Epithelial cell of esophagus (primary cell): ENCODE measurements around the gene PBRM1.
A peak's percentile ranks its signal among the peaks of the same experiment; 100 is the strongest.

ENCODE experiments used
- DNase-seq: peaks from one replicate; pipeline ENCODE4 v3.0.0; 2010; ENCODE audit warnings: low read depth
- H3K4me3 ChIP-seq: 2 replicates; pipeline ENCODE4 v1.5.1; 2011; ENCODE audit warnings: mild to moderate bottlenecking, low read length, control low read depth
- CTCF ChIP-seq: IDR thresholded peaks from 2 replicates; pipeline ENCODE4 v1.5.1; 2011; ENCODE audit warnings: low read depth, mild to moderate bottlenecking, low read length, control low read depth, inconsistent platforms; ENCODE audit not compliant: insufficient read depth; ENCODE audit errors: missing control alignments

The PBRM1 gene

GRCh38 chr3:52690560-52690959 is 4.8 kb upstream of the PBRM1 start:
- no peak overlapping the region for H3K4me3 ChIP-seq
- TF ChIP-seq CTCF = no peak
- DNase-seq = no peak

DNA sequence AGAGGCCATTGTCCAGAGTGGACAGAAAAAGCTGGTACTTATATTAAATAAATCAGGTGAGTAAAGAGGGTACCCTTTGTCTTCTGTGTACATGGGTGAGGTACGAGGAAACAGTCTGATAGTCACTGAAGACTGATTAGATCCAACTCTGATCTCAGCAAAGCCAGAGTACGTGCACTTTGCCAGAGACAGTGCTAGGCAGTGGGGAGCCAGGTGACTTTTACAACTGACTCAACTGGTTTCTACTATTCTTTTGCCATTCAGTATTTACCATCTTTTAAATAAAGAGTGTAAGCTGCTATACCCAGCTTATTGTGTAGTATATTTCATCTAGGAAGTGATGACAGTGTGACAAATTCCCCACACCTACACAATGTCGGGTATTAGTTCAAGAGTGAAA is 3.4 kb upstream of the PBRM1 start:
- TF ChIP-seq CTCF = no peak
- DNase-seq = no peak
- no peak overlapping the region for H3K4me3 ChIP-seq

DNA sequence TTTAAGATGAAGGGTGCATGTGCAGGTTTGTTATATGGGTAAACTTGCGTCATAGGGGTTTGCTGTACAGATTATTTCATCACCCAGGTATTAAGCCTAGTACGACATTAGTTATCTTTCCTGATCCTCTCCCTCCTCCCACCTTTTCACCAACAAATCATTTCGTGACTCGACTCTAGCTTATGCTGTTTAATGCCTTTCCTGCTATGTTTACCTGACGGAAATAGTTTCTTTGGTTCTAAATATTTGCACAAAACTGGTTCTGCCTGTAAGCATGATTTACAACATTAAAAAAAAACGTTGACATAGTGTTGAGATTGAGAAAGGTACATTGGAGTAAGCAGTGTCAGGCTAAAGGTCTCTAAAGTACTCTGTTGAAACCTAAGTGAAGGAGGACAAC is 2.6 kb upstream of the PBRM1 start:
- DNase-seq = peak; percentile 62
- no peak overlapping the region for H3K4me3 ChIP-seq
- no peak for TF ChIP-seq CTCF

DNA sequence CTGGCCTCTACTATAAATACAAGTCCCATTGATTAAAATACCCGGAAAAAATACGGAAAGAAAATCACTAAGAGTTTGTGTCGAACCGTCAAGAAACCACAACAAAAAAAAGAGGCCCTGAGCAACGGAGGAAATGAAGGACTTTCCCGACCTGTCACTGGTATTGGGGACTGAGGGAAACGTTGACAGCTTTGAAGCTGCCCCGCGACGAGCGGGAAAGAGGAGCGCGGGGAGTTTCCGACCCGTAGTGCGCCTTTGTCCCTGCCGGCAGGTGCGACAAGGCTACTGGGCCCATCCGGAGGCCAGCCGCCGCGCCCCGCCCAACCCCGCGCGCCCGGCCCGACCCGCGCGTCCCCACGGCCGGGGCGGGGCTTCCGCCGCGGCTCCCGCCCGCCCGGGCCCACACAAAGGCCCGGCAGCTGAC is 416 bp downstream of the PBRM1 start:
- TF ChIP-seq CTCF = no peak
- DNase-seq = peak; percentile 71
- peak overlapping the region; percentile 75 for H3K4me3 ChIP-seq

DNA sequence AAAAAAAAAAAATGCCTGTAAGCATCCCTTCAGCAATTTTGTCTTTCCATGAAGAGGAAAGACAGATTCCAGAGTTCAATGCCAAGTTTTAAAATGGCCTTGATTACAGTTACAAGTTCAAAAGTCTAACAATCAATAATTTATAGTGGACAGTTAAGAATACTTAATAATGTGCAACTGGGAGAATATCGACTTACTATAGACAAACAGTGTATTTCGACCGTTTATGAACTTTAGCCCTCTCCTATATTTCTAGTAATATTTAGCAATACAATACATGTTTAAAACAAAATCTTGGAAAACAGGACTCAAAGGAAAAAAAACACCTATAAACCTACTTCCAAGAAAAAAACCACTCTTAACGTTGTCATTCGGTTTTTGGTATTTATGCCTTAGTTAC is 1.5 kb downstream of the PBRM1 start:
- H3K4me3 ChIP-seq = no peak overlapping the region
- no peak for DNase-seq

GRCh38 chr3:52683611-52684010 is 2.1 kb downstream of the PBRM1 start:
- no peak for TF ChIP-seq CTCF
- no peak for DNase-seq
- H3K4me3 ChIP-seq = no peak overlapping the region

More for the DNA sequence above, 1.5 kb downstream of the PBRM1 start:
- no peak for TF ChIP-seq CTCF

- H3K4me3 ChIP-seq = no peak overlapping the region
- DNase-seq = peak; percentile 80
- TF ChIP-seq CTCF = peak; percentile 34
Observed at GRCh38 chr3:52682016-52682415, 3.7 kb downstream of the PBRM1 start.
